HG03521 (cell line): ENCODE measurements around the gene NFIA.

Experiments used
- ATAC-seq: cut with Tn5 transposase; IDR thresholded peaks from one replicate; pipeline ENCODE4 v1.9.1; 2021; ENCODE audit warnings: mild to moderate bottlenecking, moderate library complexity; ENCODE audit not compliant: unreplicated experiment

The NFIA gene

GRCh38 chr1:61289232-61290098 lies 207.1 kb downstream of the NFIA start:
- ATAC-seq: no peak

GRCh38 chr1:61290525-61290924 lies 208.2 kb downstream of the NFIA start:
- ATAC-seq: no peak

GRCh38 chr1:61293197-61293596 lies 210.8 kb downstream of the NFIA start:
- ATAC-seq: no peak

- ATAC-seq: no peak
Measured at GRCh38 chr1:61293986-61294504, 211.7 kb downstream of the NFIA start.

GRCh38 chr1:61294930-61295329 lies 212.6 kb downstream of the NFIA start:
- ATAC-seq: no peak

GRCh38 chr1:61295818-61296537 lies 213.6 kb downstream of the NFIA start:
- ATAC-seq: no peak

- no peak for ATAC-seq
Measured at GRCh38 chr1:61297887-61298286, 215.5 kb downstream of the NFIA start.

GRCh38 chr1:61299463-61299862 lies 217.1 kb downstream of the NFIA start:
- ATAC-seq: no peak

- ATAC-seq: no peak
Measured at GRCh38 chr1:61300899-61301298, 218.5 kb downstream of the NFIA start.

GRCh38 chr1:61301824-61302657 lies 219.7 kb downstream of the NFIA start:
- no peak for ATAC-seq

GRCh38 chr1:61307422-61308142 lies 225.2 kb downstream of the NFIA start:
- ATAC-seq: no peak

- no peak for ATAC-seq
Measured at GRCh38 chr1:61310057-61310456, 227.7 kb downstream of the NFIA start.

GRCh38 chr1:61310538-61310937 lies 228.2 kb downstream of the NFIA start:
- no peak for ATAC-seq

GRCh38 chr1:61313906-61314422 lies 231.6 kb downstream of the NFIA start:
- no peak for ATAC-seq

- ATAC-seq: no peak
Measured at GRCh38 chr1:61315011-61315410, 232.7 kb downstream of the NFIA start.

GRCh38 chr1:61316493-61316892 lies 234.1 kb downstream of the NFIA start:
- no peak for ATAC-seq

GRCh38 chr1:61318319-61319125 lies 236.2 kb downstream of the NFIA start:
- ATAC-seq: peak; percentile 98

- no peak for ATAC-seq
Measured at GRCh38 chr1:61320575-61320974, 238.2 kb downstream of the NFIA start.

- no peak for ATAC-seq
Measured at GRCh38 chr1:61322008-61322744, 239.8 kb downstream of the NFIA start.
